ENCODE data around the gene CFAP126. TPM values are rescaled to one million over a fixed set of nuclear protein-coding genes. Genes with fewer than 3 reads are reported as not detected.
"Not testable (repeated sequence)": the region's sequence is repeated elsewhere in the genome, so short reads cannot be mapped to it uniquely, and the experiment has no call there.

CFAP126 gene
- total RNA-seq, 1 donor from 2014 or later, result not detected

DNA sequence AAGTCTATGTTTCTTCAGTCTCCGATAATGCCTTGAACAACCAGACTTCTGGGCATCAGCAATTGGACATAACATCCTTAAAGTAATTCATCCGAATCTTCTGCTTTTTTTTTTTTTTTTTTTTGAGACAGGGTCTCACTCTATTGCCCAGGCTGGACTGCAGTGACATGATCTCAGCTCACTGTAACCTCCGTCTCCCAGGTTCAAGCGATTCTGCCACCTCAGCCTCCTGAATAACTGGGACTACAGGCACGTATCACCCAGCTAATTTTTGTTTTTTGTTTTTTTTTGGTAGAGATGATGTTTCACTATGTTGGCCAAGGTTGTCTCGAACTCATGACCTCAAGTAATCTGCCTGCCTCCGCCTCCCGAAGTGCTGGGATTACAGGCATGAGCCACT lies 23.9 kb upstream of the CFAP126 start:
- FAIRE-seq (no peak), DNase-seq (ENCODE audit: low read depth) (no peak)
- Histone ChIP-seq H3K4me3 (ENCODE audit: insufficient read depth, low read depth, low read length) (no peak overlapping the region), H3K27ac (ENCODE audit: low read depth, low read length) (no peak overlapping the region), H4K20me1 (ENCODE audit: insufficient read depth, low read length) (no peaks in the 10 kb centered on the region), H3K4me1 (ENCODE audit: insufficient read depth, low read length) (peaks cover 7% of the 10 kb centered on the region), H2AFZ (ENCODE audit: low read depth, low read length) (no peak overlapping the region), H3K9ac (ENCODE audit: low read length) (no peak overlapping the region), H3K4me2 (ENCODE audit: low read length) (no peak overlapping the region), H3K79me2 (ENCODE audit: insufficient read depth, low read length) (no peaks in the 10 kb centered on the region), H3K9me3 (ENCODE audit: insufficient read depth, low read depth, low read length) (no peaks in the 10 kb centered on the region), H3K27me3 (ENCODE audit: insufficient read depth, low read length) (no peaks in the 10 kb centered on the region), H3K36me3 (ENCODE audit: insufficient read depth, low read length) (no peaks in the 10 kb centered on the region)
- Mint-ChIP-seq H3K4me3 (ENCODE audit: unreplicated experiment) (peak overlapping the region; percentile 60), H3K36me3 (ENCODE audit: low read depth, unreplicated experiment) (no peaks in the 10 kb centered on the region), H3K4me1 (ENCODE audit: low read depth, unreplicated experiment) (peaks cover 1% of the 10 kb centered on the region), H3K27ac (ENCODE audit: unreplicated experiment) (no peak overlapping the region), H3K9me3 (ENCODE audit: unreplicated experiment) (no peaks in the 10 kb centered on the region), H3K27me3 (ENCODE audit: low read depth, unreplicated experiment) (peaks cover 3% of the 10 kb centered on the region)
- TF ChIP-seq EZH2 (IDR thresholded peaks at IDR 0.05; ENCODE audit: insufficient read depth, low read length), result no peak
- TF ChIP-seq, protein P1, sequence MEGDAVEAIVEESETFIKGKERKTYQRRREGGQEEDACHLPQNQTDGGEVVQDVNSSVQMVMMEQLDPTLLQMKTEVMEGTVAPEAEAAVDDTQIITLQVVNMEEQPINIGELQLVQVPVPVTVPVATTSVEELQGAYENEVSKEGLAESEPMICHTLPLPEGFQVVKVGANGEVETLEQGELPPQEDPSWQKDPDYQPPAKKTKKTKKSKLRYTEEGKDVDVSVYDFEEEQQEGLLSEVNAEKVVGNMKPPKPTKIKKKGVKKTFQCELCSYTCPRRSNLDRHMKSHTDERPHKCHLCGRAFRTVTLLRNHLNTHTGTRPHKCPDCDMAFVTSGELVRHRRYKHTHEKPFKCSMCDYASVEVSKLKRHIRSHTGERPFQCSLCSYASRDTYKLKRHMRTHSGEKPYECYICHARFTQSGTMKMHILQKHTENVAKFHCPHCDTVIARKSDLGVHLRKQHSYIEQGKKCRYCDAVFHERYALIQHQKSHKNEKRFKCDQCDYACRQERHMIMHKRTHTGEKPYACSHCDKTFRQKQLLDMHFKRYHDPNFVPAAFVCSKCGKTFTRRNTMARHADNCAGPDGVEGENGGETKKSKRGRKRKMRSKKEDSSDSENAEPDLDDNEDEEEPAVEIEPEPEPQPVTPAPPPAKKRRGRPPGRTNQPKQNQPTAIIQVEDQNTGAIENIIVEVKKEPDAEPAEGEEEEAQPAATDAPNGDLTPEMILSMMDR (IDR thresholded peaks at IDR 0.05; ENCODE audit: insufficient read depth, low read depth, low read length), result no peak

DNA sequence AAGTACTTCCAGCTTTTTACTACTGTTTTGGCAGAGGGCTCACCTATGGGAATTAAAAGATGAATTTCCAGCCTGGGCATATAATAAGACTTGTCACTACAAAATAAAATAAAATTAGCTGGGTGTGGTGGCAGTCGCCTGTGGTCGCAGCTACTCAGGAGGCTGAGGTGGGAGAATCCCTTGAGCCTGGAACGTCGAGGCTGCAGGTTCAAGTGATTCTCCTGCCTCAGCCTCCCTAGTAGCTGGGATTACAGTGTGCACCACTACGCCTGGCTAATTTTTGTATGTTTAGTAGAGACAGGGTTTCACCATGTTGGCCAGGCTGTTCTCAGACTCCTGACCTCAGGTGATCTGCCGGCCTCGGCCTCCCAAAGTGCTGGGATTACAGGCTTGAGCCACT lies 23.5 kb upstream of the CFAP126 start:
- H3K4me3 ChIP-seq (ENCODE audit: insufficient read depth, low read depth, low read length); H3K4me1 Mint-ChIP-seq (ENCODE audit: low read depth, unreplicated experiment); H3K27me3 ChIP-seq (ENCODE audit: insufficient read depth, low read length); H4K20me1 ChIP-seq (ENCODE audit: insufficient read depth, low read length); DNase-seq (ENCODE audit: low read depth); H3K36me3 Mint-ChIP-seq (ENCODE audit: low read depth, unreplicated experiment); H3K27ac ChIP-seq (ENCODE audit: low read depth, low read length); H3K36me3 ChIP-seq (ENCODE audit: insufficient read depth, low read length); H3K4me2 ChIP-seq (ENCODE audit: low read length); H2AFZ ChIP-seq (ENCODE audit: low read depth, low read length); FAIRE-seq; H3K27ac Mint-ChIP-seq (ENCODE audit: unreplicated experiment); H3K27me3 Mint-ChIP-seq (ENCODE audit: low read depth, unreplicated experiment); H3K9ac ChIP-seq (ENCODE audit: low read length); H3K4me1 ChIP-seq (ENCODE audit: insufficient read depth, low read length); H3K9me3 Mint-ChIP-seq (ENCODE audit: unreplicated experiment); H3K79me2 ChIP-seq (ENCODE audit: insufficient read depth, low read length); H3K9me3 ChIP-seq (ENCODE audit: insufficient read depth, low read depth, low read length): not testable (repeated sequence)
- H3K4me3 Mint-ChIP-seq (ENCODE audit: unreplicated experiment), result peak overlapping the region; percentile 88

DNA sequence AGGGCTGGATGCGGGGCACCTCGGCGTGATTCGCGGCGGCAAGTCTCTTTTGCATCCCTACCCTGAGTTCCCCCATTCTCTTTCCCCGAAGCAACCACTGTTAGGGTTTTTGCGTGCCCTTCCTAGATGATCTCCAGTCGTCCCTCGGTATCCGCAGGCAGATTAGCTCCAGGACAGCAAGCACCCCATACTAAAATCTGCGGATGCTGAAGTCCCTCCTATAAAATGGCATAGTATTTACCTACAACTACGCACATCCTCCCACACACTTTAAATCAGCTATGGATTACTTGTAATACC lies 22.8 kb upstream of the CFAP126 start:
- Histone ChIP-seq H3K27ac (ENCODE audit: low read depth, low read length) (peak overlapping the region; percentile 88), H3K9me3 (ENCODE audit: insufficient read depth, low read depth, low read length) (no peaks in the 10 kb centered on the region), H4K20me1 (ENCODE audit: insufficient read depth, low read length) (no peaks in the 10 kb centered on the region), H3K9ac (ENCODE audit: low read length) (peak overlapping the region; percentile 96), H2AFZ (ENCODE audit: low read depth, low read length) (peak overlapping the region; percentile 99), H3K4me3 (ENCODE audit: insufficient read depth, low read depth, low read length) (peak overlapping the region; percentile 90), H3K79me2 (ENCODE audit: insufficient read depth, low read length) (no peaks in the 10 kb centered on the region), H3K4me2 (ENCODE audit: low read length) (peak overlapping the region; percentile 88), H3K4me1 (ENCODE audit: insufficient read depth, low read length) (peaks cover 7% of the 10 kb centered on the region), H3K27me3 (ENCODE audit: insufficient read depth, low read length) (no peaks in the 10 kb centered on the region), H3K36me3 (ENCODE audit: insufficient read depth, low read length) (no peaks in the 10 kb centered on the region)
- DNase-seq (ENCODE audit: low read depth) (no peak), FAIRE-seq (no peak)
- Mint-ChIP-seq H3K4me1 (ENCODE audit: low read depth, unreplicated experiment) (peaks cover 1% of the 10 kb centered on the region), H3K27me3 (ENCODE audit: low read depth, unreplicated experiment) (peaks cover 3% of the 10 kb centered on the region), H3K9me3 (ENCODE audit: unreplicated experiment) (no peaks in the 10 kb centered on the region), H3K4me3 (ENCODE audit: unreplicated experiment) (peak overlapping the region; percentile 88), H3K36me3 (ENCODE audit: low read depth, unreplicated experiment) (no peaks in the 10 kb centered on the region), H3K27ac (ENCODE audit: unreplicated experiment) (peak overlapping the region; percentile 91)
- TF ChIP-seq EZH2 (IDR thresholded peaks at IDR 0.05; ENCODE audit: insufficient read depth, low read length), result no peak
- TF ChIP-seq, protein P1 (IDR thresholded peaks at IDR 0.05; ENCODE audit: insufficient read depth, low read depth, low read length), result no peak

Data from astrocyte (in vitro differentiated cells and primary cell).